HG03575 (cell line): ENCODE data around the gene RIMS3.
"Not testable (repeated sequence)": the region's sequence is repeated elsewhere in the genome, so short reads cannot be mapped to it uniquely, and the experiment has no call there.

Experiments
- ATAC-seq: cut with Tn5 transposase; IDR thresholded peaks from one replicate; pipeline ENCODE4 v1.9.1; 2021; ENCODE audit not compliant: unreplicated experiment, insufficient number of reproducible peaks, low FRiP score; ENCODE audit errors: extremely low read depth

RIMS3 gene

DNA sequence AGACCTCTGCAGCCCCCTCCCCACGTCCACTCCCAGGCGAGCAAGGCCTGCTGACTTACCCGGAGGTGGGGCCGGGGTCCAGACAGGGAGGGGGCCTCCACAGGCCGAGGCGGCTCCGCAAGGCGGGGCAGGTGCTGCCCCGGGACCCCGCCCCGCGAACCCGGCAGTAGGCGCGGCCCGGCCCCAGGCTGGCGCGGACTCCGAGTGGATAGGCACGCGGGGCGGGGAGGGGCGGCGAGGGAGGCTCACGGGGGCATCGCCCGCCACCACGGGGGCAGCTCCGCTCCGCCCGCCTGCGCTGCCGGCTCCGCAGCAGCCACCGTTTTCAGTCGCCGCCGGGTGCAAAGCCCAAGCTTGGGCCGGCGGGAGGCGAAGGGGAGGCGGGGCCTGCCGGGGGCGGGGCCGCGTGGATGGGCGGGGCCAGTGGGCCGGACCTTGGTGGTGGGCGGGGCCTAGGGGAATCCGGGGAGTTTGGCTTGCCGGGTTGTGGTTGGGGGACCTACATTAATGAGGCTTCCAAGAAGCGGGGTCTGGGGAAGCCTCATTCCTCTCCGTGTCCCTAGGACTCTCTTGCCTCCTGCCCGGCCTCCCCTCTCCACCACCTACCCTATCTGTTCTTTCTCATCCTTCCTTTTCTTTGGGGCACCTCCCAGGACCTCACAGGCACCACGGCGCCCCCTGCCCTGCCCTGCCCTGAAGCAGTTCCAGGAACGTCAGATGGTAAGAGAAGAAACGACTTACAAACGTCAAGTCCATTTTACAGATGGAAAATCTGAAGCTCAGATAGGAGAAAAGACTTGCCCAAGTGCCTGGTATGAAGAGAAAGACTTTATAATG lies at the start of gene RIMS3:
RIMS3 (minus strand) TSS at position 348 of the 837 bp plus-strand sequence. CDS start 23,757 bp downstream, outside the sequence.
- no peak for ATAC-seq

GRCh38 chr1:40712997-40713396 lies 47.5 kb upstream of the RIMS3 start:
- ATAC-seq, result no peak

DNA sequence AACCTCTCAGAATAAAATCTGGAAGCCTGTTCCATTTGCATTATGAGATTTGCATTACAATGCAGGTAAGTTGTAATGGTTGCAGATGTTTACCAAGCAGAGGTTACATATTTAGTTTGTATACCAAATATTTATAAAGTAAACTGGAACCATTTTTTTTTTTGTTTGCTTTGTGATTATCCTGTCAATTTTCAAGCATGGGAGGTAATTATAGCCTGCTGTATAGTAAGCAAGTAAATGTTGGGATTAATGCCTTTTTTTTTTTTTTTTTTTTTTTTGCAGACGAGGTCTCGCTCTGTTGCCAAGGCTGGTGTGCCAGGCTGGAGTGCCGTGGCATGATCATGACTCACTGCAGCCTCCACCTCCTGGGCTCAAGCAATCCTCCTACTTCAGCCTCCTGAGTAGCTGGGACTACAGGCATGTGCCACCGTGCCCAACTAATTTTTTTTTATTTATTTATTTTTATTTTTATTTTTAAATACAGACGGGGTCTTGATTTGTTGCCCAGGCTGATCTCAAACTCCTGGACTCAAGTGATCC lies 47.0 kb upstream of the RIMS3 start:
- ATAC-seq, result no peak

- ATAC-seq, result no peak
Observed at GRCh38 chr1:40711465-40712404, 46.3 kb upstream of the RIMS3 start.

- ATAC-seq, result no peak
Observed at GRCh38 chr1:40710581-40711315, 45.3 kb upstream of the RIMS3 start.

GRCh38 chr1:40709802-40710278 lies 44.4 kb upstream of the RIMS3 start:
- no peak for ATAC-seq

DNA sequence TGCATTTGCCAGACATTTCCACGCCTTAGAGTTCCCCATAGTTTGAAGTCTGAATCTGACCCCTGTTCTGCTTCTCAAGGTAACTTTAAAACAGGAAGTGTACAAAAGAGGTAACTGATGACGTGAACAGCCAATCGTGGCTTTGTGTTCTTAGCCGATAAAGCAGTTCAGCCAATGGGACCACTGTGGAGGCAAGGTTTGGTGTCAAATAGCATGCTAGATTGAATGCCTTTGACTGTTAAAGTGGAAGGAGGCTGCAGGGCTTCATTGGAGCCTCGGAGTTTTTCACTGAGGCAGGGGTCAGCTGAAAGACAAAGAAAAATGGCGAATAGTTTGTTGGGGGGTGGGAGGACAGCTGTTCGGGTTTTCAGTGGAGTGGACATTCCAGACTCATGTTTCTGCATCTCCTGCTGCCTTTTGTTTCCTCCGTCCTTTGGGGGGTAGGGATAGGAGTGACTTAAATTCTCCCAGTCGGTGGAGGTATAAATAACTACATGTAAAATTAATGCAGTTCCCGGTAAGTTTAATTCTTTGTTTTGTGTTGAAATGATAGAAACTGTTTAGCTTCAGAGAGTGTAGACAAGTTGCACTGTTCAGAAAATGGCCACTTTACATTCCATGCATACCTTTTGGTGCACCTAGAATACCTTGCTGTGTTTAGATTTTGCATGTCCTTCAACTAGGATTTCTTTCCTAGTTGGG lies 43.8 kb upstream of the RIMS3 start:
- peak; percentile 50 for ATAC-seq

- peak; percentile 29 for ATAC-seq
Observed at GRCh38 chr1:40708750-40709099, 43.2 kb upstream of the RIMS3 start.

DNA sequence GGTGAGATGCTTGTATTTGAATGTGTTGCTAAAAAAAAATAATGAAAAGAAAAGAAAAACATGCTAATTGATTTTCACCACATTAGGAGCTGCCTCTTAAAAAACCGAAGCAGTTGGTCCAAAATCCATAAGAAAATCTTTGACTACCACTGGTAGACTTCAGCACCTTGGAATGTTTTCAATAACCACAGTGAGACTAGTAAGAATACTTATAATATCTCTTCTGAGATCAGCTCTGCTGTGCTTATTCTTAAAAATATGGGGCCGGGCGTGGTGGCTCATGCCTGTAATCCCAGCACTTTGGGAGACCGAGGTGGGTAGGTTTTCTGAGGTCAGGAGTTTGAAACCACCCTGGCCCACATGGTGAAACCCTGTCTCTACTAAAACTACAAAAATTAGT lies 41.1 kb upstream of the RIMS3 start:
- ATAC-seq, result no peak

DNA sequence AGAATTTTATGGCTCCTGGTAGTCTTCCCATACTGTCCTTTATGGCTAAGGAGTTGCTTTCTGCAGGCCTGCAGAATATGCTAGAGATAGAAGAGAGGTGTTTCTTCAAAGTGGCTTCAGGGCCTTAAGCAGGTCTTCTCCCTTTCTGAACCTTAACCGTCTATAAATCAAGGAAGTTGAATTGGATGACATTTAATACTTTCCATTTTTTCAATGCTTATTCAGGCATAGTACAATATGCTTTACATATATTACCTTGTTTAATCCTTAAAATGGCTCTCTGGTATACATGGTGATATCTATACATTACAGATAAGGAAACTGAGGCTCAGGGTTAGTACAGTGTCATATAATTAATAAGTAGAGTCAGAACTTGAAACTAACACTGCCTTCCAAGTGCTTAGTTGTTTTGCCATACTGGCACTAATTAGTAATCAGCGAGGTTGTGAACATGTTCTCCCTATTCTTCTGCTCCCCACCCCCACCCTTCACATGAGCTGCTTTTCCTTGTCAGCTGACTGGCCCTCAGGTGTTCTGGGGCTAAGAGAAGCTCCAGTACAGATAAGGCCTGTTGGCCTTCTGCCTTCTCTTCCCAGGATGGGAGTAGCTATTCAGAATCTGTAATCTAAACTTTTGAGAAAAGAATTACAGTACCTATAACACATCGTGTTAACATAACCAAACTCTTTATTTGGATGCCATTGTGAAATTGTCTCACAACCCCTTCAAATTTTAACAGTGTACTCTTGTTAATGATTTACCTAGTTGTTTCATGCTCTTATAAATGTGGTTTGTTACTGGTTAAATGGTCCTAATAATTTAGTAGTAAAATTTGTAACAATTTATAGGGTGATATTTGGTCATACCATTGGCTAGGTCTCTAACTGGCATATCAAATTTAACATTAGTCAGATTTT lies 39.6 kb upstream of the RIMS3 start:
- ATAC-seq, result no peak

DNA sequence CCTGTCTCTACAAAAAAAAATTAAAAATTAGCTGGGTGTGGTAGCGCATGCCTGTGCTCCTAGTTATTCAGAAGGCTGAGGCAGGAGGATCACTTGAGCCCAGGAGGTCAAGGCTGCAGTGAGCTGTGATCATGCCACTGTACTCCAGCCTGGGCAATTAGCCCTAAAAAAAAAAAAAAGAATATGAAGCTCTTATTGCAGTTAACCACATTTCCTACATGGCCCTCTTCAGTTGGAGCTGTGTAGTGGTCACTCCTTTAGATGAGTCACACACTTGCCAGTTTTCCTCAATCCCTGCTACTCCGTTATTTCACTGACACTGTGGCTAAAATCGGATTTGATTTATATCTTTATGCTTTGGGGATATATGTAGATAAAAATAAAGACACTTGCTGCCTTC lies 37.8 kb upstream of the RIMS3 start:
- no peak for ATAC-seq

DNA sequence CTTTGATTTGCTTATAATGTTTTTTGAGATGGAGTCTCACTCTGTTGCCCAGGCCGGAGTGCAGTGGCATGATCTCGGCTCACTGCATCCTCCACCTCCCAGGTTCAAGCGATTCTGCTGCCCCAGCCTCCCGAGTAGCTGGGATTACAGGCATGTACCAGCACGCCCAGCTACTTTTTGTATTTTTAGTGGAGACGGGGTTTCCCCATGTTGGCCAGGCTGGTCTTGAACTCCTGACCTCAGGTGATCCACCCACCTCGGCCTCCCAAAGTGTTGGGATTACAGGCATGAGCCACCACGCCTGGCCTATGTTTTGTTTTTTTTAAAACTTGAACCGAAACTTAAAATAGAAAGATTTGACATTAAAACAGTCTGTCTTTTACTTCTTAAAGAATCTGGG lies 37.3 kb upstream of the RIMS3 start:
- not testable (repeated sequence) for ATAC-seq

- ATAC-seq, result no peak
Observed at GRCh38 chr1:40701684-40702083, 36.2 kb upstream of the RIMS3 start.

GRCh38 chr1:40699787-40700186 lies 34.3 kb upstream of the RIMS3 start:
- peak; percentile 47 for ATAC-seq

DNA sequence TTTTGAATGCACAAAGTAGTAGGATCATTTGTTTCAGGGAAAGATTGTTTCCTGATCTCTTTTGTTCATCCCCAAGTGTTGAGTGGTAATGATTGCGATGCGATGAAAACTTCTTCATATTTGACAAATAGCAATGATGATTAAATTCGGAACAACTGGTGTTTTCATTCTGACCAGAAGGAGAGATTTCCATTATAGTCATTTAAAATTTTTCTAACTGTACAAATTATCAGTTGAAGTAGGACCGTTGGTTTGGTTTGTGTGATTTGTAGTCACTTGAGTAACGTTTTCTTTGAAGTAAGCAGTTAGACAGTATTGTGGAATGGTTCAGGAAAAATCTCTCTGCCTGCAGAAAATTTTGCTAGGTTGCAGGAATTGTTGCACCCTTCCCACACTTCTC lies 32.0 kb upstream of the RIMS3 start:
- ATAC-seq, result no peak

GRCh38 chr1:40696294-40696693 lies 30.8 kb upstream of the RIMS3 start:
- ATAC-seq, result no peak

GRCh38 chr1:40694353-40694874 lies 28.9 kb upstream of the RIMS3 start:
- ATAC-seq, result no peak
